GM23338 (cell line): ENCODE measurements around the gene IFNA4. TPM values are rescaled to one million over a fixed set of nuclear protein-coding genes. Genes with fewer than 3 reads are reported as not detected.

ENCODE experiments used
- ATAC-seq: fragments of 200-7000 bp; cut with Tn5 transposase; 3 replicates; pipeline ENCODE4 v1.9.1; 2020
- DNase-seq: peaks from one replicate; pipeline ENCODE4 v3.0.0-alpha.2; 2015; ENCODE audit warnings: low spot score
- H2AFZ ChIP-seq: fragments of 200-600 bp; sonication (generic); 2 replicates; pipeline ENCODE4 v1.8.0; 2016; ENCODE audit warnings: antibody characterized with exemption, mild to moderate bottlenecking, moderate library complexity
- H3F3A ChIP-seq: fragments of 200-600 bp; sonication (generic); replicated peaks from 2 replicates; pipeline ENCODE4 v1.8.0; 2017; ENCODE audit warnings: antibody characterized with exemption, mixed run types, low read depth
- H3K27ac ChIP-seq: fragments of 200-600 bp; sonication (generic); 2 replicates; pipeline ENCODE4 v1.6.1; 2016; ENCODE audit warnings: low read depth
- H3K27me3 ChIP-seq: fragments of 200-600 bp; sonication (generic); 2 replicates; pipeline ENCODE4 v1.8.0; 2016; ENCODE audit warnings: mild to moderate bottlenecking, mixed run types, moderate library complexity; ENCODE audit not compliant: insufficient read depth
- H3K36me3 ChIP-seq: fragments of 200-600 bp; sonication (generic); 2 replicates; pipeline ENCODE4 v1.8.0; 2016; ENCODE audit warnings: mild to moderate bottlenecking; ENCODE audit not compliant: insufficient read depth
- H3K4me1 ChIP-seq: fragments of 200-600 bp; sonication (generic); 2 replicates; pipeline ENCODE4 v1.8.0; 2016; ENCODE audit warnings: mild to moderate bottlenecking, moderate library complexity; ENCODE audit not compliant: insufficient read depth
- H3K4me2 ChIP-seq: fragments of 200-600 bp; sonication (generic); 2 replicates; pipeline ENCODE4 v1.7.1; 2017; ENCODE audit warnings: mixed run types
- H3K4me3 ChIP-seq: fragments of 200-600 bp; sonication (generic); 2 replicates; pipeline ENCODE4 v1.6.1; 2016; ENCODE audit warnings: mixed run types
- H3K79me2 ChIP-seq: fragments of 200-600 bp; sonication (generic); replicated peaks from 2 replicates; pipeline ENCODE4 v1.8.0; 2017; ENCODE audit warnings: mild to moderate bottlenecking; ENCODE audit not compliant: insufficient read depth
- H3K9me2 ChIP-seq: fragments of 200-600 bp; sonication (generic); 2 replicates; pipeline ENCODE4 v1.8.0; 2017; ENCODE audit not compliant: insufficient read depth
- H4K20me1 ChIP-seq: fragments of 200-600 bp; sonication (generic); replicated peaks from 2 replicates; pipeline ENCODE4 v1.8.0; 2017; ENCODE audit warnings: mild to moderate bottlenecking; ENCODE audit not compliant: insufficient read depth
- H3K27ac Mint-ChIP-seq: 2 replicates; pipeline ENCODE4 v1.8.0; 2020; ENCODE audit warnings: inconsistent platforms, mild to moderate bottlenecking, moderate library complexity, mixed read lengths
- H3K27me3 Mint-ChIP-seq: 3 replicates; pipeline ENCODE4 v1.8.0; 2022; ENCODE audit warnings: low read depth, mild to moderate bottlenecking, moderate library complexity, mixed read lengths, inconsistent platforms; ENCODE audit not compliant: insufficient read depth, poor library complexity
- H3K36me3 Mint-ChIP-seq: 3 replicates; pipeline ENCODE4 v1.8.0; 2021; ENCODE audit warnings: low read depth, mild to moderate bottlenecking, inconsistent platforms, moderate library complexity, mixed read lengths
- H3K4me1 Mint-ChIP-seq: 3 replicates; pipeline ENCODE4 v1.8.0; 2020; ENCODE audit warnings: mild to moderate bottlenecking, inconsistent platforms, mixed read lengths
- H3K4me3 Mint-ChIP-seq: 3 replicates; pipeline ENCODE4 v1.8.0; 2021; ENCODE audit warnings: moderate library complexity, mild to moderate bottlenecking, inconsistent platforms, mixed read lengths
- H3K9me3 Mint-ChIP-seq: 3 replicates; pipeline ENCODE4 v1.8.0; 2020; ENCODE audit warnings: moderate library complexity, mild to moderate bottlenecking, inconsistent platforms, mixed read lengths
- CREB1 ChIP-seq: fragments of 250-450 bp; sonication (Bioruptor Pico); IDR thresholded peaks from 2 replicates; pipeline ENCODE4 v1.5.0; 2020; ENCODE audit warnings: low read depth, mild to moderate bottlenecking, moderate library complexity
- EZH2 ChIP-seq: fragments of 200-600 bp; sonication (generic); IDR thresholded peaks from one replicate; pipeline ENCODE4 v1.8.0; 2017; ENCODE audit warnings: antibody characterized with exemption, mild to moderate bottlenecking, low read depth; ENCODE audit not compliant: unreplicated experiment
- EZH2phosphoT487 ChIP-seq: fragments of 200-600 bp; sonication (generic); IDR thresholded peaks from one replicate; pipeline ENCODE4 v1.8.1; 2018; ENCODE audit warnings: antibody characterized with exemption; ENCODE audit not compliant: unreplicated experiment
- JUNB ChIP-seq: IDR thresholded peaks from one replicate; pipeline ENCODE4 v1.6.1; 2016; ENCODE audit warnings: antibody characterized with exemption; ENCODE audit not compliant: unreplicated experiment
- NANOG ChIP-seq: IDR thresholded peaks from 2 replicates; pipeline ENCODE4 v1.6.1; 2016; ENCODE audit warnings: antibody characterized with exemption, borderline replicate concordance
- POLR2AphosphoS5 ChIP-seq: IDR thresholded peaks from 2 replicates; pipeline ENCODE4 v1.6.1; 2016; ENCODE audit warnings: antibody characterized with exemption, low read depth
- REST ChIP-seq: IDR thresholded peaks from one replicate; pipeline ENCODE4 v1.6.1; 2018; ENCODE audit warnings: antibody characterized with exemption; ENCODE audit not compliant: unreplicated experiment
- STAT1 ChIP-seq: IDR thresholded peaks from one replicate; pipeline ENCODE4 v1.6.1; 2016; ENCODE audit warnings: antibody characterized with exemption; ENCODE audit not compliant: unreplicated experiment
- ZNF114 ChIP-seq: fragments of 250-450 bp; sonication (Bioruptor Pico); IDR thresholded peaks from 2 replicates; pipeline ENCODE4 v1.5.0; 2020; ENCODE audit warnings: mild to moderate bottlenecking, moderate library complexity
- ZNF331 ChIP-seq: fragments of 250-450 bp; sonication (Bioruptor Pico); IDR thresholded peaks from 2 replicates; pipeline ENCODE4 v1.5.0; 2020; ENCODE audit warnings: low read depth, mild to moderate bottlenecking, moderate library complexity
- polyA plus RNA-seq: library from polyadenylated mRNA; unstranded; fragments of >200 nt; fragmentation: Nextera tagmentation; extraction: Ambion mirVana; gene quantifications from 2 replicates; pipeline ENCODE4 v1.2.1, GENCODE V29; 2016
- total RNA-seq: library from RNA; depleted of rRNA; stranded (reverse); fragments of >200 nt; shearing (Covaris generic); gene quantifications from 2 replicates; pipeline ENCODE4 v1.2.3, GENCODE V29; 2014
- TF ChIP-seq, protein P1 (sequence below), 2 experiments: fragments of 200-600 bp in 1 of 2; sonication (generic) in 1 of 2; conservative IDR thresholded peaks; 2 replicates each; pipeline versions ENCODE4 v1.5.1 to v1.6.1; 2016 to 2017; ENCODE audit warnings: antibody characterized with exemption in 2 of 2, low read depth in 2 of 2, mild to moderate bottlenecking in 2 of 2, moderate library complexity in 1 of 2

IFNA4 gene
- total and polyA plus RNA-seq, 2 experiments from 2014 or later: not detected

- H3K9me2 ChIP-seq: no peaks in the 10 kb centered on the region
- no peaks in the 10 kb centered on the region for H4K20me1 ChIP-seq
- no peaks in the 10 kb centered on the region for H3F3A ChIP-seq
- no peak for TF ChIP-seq ZNF331
- TF ChIP-seq, protein P1, sequence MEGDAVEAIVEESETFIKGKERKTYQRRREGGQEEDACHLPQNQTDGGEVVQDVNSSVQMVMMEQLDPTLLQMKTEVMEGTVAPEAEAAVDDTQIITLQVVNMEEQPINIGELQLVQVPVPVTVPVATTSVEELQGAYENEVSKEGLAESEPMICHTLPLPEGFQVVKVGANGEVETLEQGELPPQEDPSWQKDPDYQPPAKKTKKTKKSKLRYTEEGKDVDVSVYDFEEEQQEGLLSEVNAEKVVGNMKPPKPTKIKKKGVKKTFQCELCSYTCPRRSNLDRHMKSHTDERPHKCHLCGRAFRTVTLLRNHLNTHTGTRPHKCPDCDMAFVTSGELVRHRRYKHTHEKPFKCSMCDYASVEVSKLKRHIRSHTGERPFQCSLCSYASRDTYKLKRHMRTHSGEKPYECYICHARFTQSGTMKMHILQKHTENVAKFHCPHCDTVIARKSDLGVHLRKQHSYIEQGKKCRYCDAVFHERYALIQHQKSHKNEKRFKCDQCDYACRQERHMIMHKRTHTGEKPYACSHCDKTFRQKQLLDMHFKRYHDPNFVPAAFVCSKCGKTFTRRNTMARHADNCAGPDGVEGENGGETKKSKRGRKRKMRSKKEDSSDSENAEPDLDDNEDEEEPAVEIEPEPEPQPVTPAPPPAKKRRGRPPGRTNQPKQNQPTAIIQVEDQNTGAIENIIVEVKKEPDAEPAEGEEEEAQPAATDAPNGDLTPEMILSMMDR (conservative IDR thresholded peaks at IDR 0.05; ENCODE audit: low read depth in 2 of 2): peak; percentile 55 to 67
- Mint-ChIP-seq H3K4me3 (no peak overlapping the region), H3K36me3 (no peaks in the 10 kb centered on the region), H3K27me3 (no peaks in the 10 kb centered on the region), H3K9me3 (no peaks in the 10 kb centered on the region), H3K27ac (peak overlapping the region; percentile 73; the same call in 1 of the 2 replicates), H3K4me1 (peaks cover 6% of the 10 kb centered on the region; the same call in 2 of the 3 replicates)
- ATAC-seq (peak; percentile 96), DNase-seq (peak; percentile 71)
- H3K4me1 ChIP-seq: no peaks in the 10 kb centered on the region
- no peaks in the 10 kb centered on the region for H3K36me3 ChIP-seq
- no peak overlapping the region for H3K4me2 ChIP-seq
- no peaks in the 10 kb centered on the region for H3K79me2 ChIP-seq
- H3K27ac ChIP-seq: no peak overlapping the region
- H3K4me3 ChIP-seq: no peak overlapping the region
- H3K27me3 ChIP-seq: no peaks in the 10 kb centered on the region
- H2AFZ ChIP-seq: peak overlapping the region; percentile 79
Observed at GRCh38 chr9:21154018-21154608, 33.3 kb downstream of the IFNA4 start.

- peaks cover 6% of the 10 kb centered on the region; the same call in 2 of the 3 replicates for H3K4me1 Mint-ChIP-seq
- Histone ChIP-seq H3K4me2 (no peak overlapping the region), H3K4me3 (no peak overlapping the region), H3K79me2 (no peaks in the 10 kb centered on the region), H3F3A (no peaks in the 10 kb centered on the region), H3K27me3 (no peaks in the 10 kb centered on the region), H2AFZ (peak overlapping the region; percentile 79), H3K36me3 (no peaks in the 10 kb centered on the region), H4K20me1 (no peaks in the 10 kb centered on the region), H3K27ac (no peak overlapping the region), H3K9me2 (no peaks in the 10 kb centered on the region), H3K4me1 (no peaks in the 10 kb centered on the region)
- H3K4me3 Mint-ChIP-seq: no peak overlapping the region
- H3K9me3 Mint-ChIP-seq: no peaks in the 10 kb centered on the region
- peak; percentile 92 for ATAC-seq
- no peak overlapping the region for H3K27ac Mint-ChIP-seq
- no peak for TF ChIP-seq NANOG
- DNase-seq: no peak
- H3K36me3 Mint-ChIP-seq: no peaks in the 10 kb centered on the region
- H3K27me3 Mint-ChIP-seq: no peaks in the 10 kb centered on the region
Observed at GRCh38 chr9:21153336-21154017, 33.9 kb downstream of the IFNA4 start.

DNA sequence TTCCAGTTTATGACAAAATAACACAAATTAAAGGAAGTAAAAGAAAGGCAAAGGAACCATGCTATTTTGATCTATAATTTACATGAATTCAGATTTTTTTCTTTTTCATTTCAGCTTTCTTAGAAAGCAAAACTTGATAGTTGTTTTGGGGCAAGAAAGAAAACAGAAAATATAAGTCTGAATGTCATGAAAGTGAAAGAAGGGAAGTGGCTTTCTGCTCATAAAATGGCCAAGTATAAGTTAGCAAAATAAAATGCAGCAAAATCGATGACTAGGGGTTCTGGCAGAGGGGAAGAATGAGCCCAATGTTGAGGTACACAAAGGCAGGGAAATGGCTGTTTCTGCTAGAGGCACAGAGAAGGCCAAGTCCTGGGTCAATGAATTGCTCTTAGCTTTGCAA is 42.8 kb downstream of the IFNA4 start:
- Histone ChIP-seq H4K20me1 (no peaks in the 10 kb centered on the region), H3K4me1 (no peaks in the 10 kb centered on the region), H3K27me3 (no peaks in the 10 kb centered on the region), H3K9me2 (no peaks in the 10 kb centered on the region), H2AFZ (no peak overlapping the region), H3K4me3 (no peak overlapping the region), H3K27ac (no peak overlapping the region), H3K79me2 (no peaks in the 10 kb centered on the region), H3K4me2 (no peak overlapping the region), H3F3A (no peaks in the 10 kb centered on the region), H3K36me3 (no peaks in the 10 kb centered on the region)
- no peak overlapping the region for H3K27ac Mint-ChIP-seq
- H3K4me1 Mint-ChIP-seq: peaks cover 3% of the 10 kb centered on the region; the same call in 1 of the 3 replicates
- DNase-seq: no peak
- no peaks in the 10 kb centered on the region for H3K9me3 Mint-ChIP-seq
- no peak overlapping the region for H3K4me3 Mint-ChIP-seq
- no peaks in the 10 kb centered on the region for H3K36me3 Mint-ChIP-seq
- H3K27me3 Mint-ChIP-seq: no peaks in the 10 kb centered on the region
- no peak for ATAC-seq
- no peak for TF ChIP-seq ZNF331
- TF ChIP-seq ZNF114: no peak
- no peak for TF ChIP-seq NANOG
- TF ChIP-seq JUNB: no peak
- TF ChIP-seq EZH2: no peak
- TF ChIP-seq, protein P1 (conservative IDR thresholded peaks at IDR 0.05; ENCODE audit: low read depth in 2 of 2): no peak
- no peak for TF ChIP-seq CREB1
- TF ChIP-seq EZH2phosphoT487: no peak
- TF ChIP-seq REST: no peak
- no peak for TF ChIP-seq POLR2AphosphoS5
- no peak for TF ChIP-seq STAT1
